Trophoblast cell (in vitro differentiated cells and primary cell): ENCODE results near the gene POLR2B.

Source experiments
- DNase-seq, 2 donors: peaks; one replicate each; pipeline ENCODE4 v3.0.0-alpha.2; 2016
- H2AFZ ChIP-seq: 2 replicates; pipeline ENCODE4 v1.6.1; 2013; ENCODE audit warnings: low read length, moderate library complexity, mild to moderate bottlenecking; ENCODE audit not compliant: insufficient read depth, poor library complexity
- H2AK5ac ChIP-seq: 2 replicates; pipeline ENCODE4 v1.6.1; 2013; ENCODE audit warnings: mild to moderate bottlenecking, low read length
- H2BK120ac ChIP-seq: 2 replicates; pipeline ENCODE4 v1.6.1; 2013; ENCODE audit warnings: low read length, mild to moderate bottlenecking, moderate library complexity; ENCODE audit not compliant: insufficient read depth, poor library complexity
- H2BK12ac ChIP-seq: 2 replicates; pipeline ENCODE4 v1.6.1; 2013; ENCODE audit warnings: mild to moderate bottlenecking, low read length, moderate library complexity
- H2BK5ac ChIP-seq: 2 replicates; pipeline ENCODE4 v1.6.1; 2013; ENCODE audit warnings: low read length, low read depth, moderate library complexity, mild to moderate bottlenecking; ENCODE audit not compliant: poor library complexity
- H3K14ac ChIP-seq: 2 replicates; pipeline ENCODE4 v1.6.1; 2013; ENCODE audit warnings: mild to moderate bottlenecking, low read length
- H3K18ac ChIP-seq: 2 replicates; pipeline ENCODE4 v1.6.1; 2013; ENCODE audit warnings: mild to moderate bottlenecking, low read length
- H3K23ac ChIP-seq: 2 replicates; pipeline ENCODE4 v1.6.1; 2013; ENCODE audit warnings: low read length
- H3K27ac ChIP-seq: 2 replicates; pipeline ENCODE4 v1.5.1; 2013; ENCODE audit warnings: low read depth, mild to moderate bottlenecking, inconsistent platforms, low read length, moderate library complexity
- H3K27me3 ChIP-seq: 2 replicates; pipeline ENCODE4 v1.6.1; 2013; ENCODE audit warnings: inconsistent platforms, mild to moderate bottlenecking, low read length, moderate library complexity; ENCODE audit not compliant: insufficient read depth
- H3K36me3 ChIP-seq, 2 experiments: 1 replicate in 1 of 2; 2 replicates in 1 of 2; pipeline ENCODE4 v1.6.1; 2013; ENCODE audit warnings: low read length in 2 of 2, mild to moderate bottlenecking in 2 of 2, moderate library complexity in 1 of 2; ENCODE audit not compliant: insufficient read depth in 2 of 2, control insufficient read depth in 1 of 2
- H3K4ac ChIP-seq: 2 replicates; pipeline ENCODE4 v1.6.1; 2013; ENCODE audit warnings: low read depth, mild to moderate bottlenecking, low read length, moderate library complexity
- H3K4me1 ChIP-seq, 2 experiments: 1 replicate in 1 of 2; 2 replicates in 1 of 2; pipeline ENCODE4 v1.6.1; 2013; ENCODE audit warnings: low read length in 2 of 2, mild to moderate bottlenecking in 2 of 2, moderate library complexity in 1 of 2; ENCODE audit not compliant: insufficient read depth in 2 of 2, control insufficient read depth in 1 of 2
- H3K4me2 ChIP-seq: 2 replicates; pipeline ENCODE4 v1.6.1; 2013; ENCODE audit warnings: inconsistent platforms, mild to moderate bottlenecking, low read length, moderate library complexity
- H3K4me3 ChIP-seq: 2 replicates; pipeline ENCODE4 v1.5.1; 2013; ENCODE audit warnings: mild to moderate bottlenecking, low read depth, low read length, inconsistent platforms
- H3K79me1 ChIP-seq: one replicate; pipeline ENCODE4 v1.6.1; 2013; ENCODE audit warnings: low read length
- H3K79me2 ChIP-seq: 2 replicates; pipeline ENCODE4 v1.6.1; 2013; ENCODE audit warnings: low read length, mild to moderate bottlenecking; ENCODE audit not compliant: control insufficient read depth, insufficient read depth, poor library complexity
- H3K9ac ChIP-seq: 2 replicates; pipeline ENCODE4 v1.6.1; 2013; ENCODE audit warnings: mild to moderate bottlenecking, low read length
- H3K9me3 ChIP-seq: 2 replicates; pipeline ENCODE4 v1.6.1; 2013; ENCODE audit warnings: low read depth, mild to moderate bottlenecking, control low read depth, inconsistent platforms, low read length; ENCODE audit not compliant: insufficient read depth
- H4K12ac ChIP-seq: 2 replicates; pipeline ENCODE4 v1.6.1; 2013; ENCODE audit warnings: low read depth, mild to moderate bottlenecking, low read length, moderate library complexity
- H4K8ac ChIP-seq: 2 replicates; pipeline ENCODE4 v1.6.1; 2013; ENCODE audit warnings: low read depth, mild to moderate bottlenecking, low read length, moderate library complexity
- H4K91ac ChIP-seq: one replicate; pipeline ENCODE4 v1.6.1; 2013; ENCODE audit warnings: low read depth, mild to moderate bottlenecking, low read length, moderate library complexity
- WGBS: extraction: QIAGEN DNeasy Blood & Tissue Kit; methylation state at CpG from one replicate; pipeline ENCODE4 v1.1.7; 2013; ENCODE audit warnings: missing lambda C conversion rate; ENCODE audit not compliant: insufficient read length, insufficient coverage; ENCODE audit errors: extremely low coverage; 5-methylcytosine and 5-hydroxymethylcytosine counted together

Gene POLR2B

GRCh38 chr4:57074744-57075143 lies 96.0 kb downstream of the POLR2B start:
- Histone ChIP-seq H2BK5ac (no peak overlapping the region), H4K8ac (no peak overlapping the region), H4K91ac (no peak overlapping the region), H3K9me3 (no peaks in the 10 kb centered on the region), H3K4me2 (no peak overlapping the region), H2BK120ac (no peak overlapping the region), H3K14ac (no peak overlapping the region), H3K4ac (no peak overlapping the region), H3K79me1 (peaks cover 21% of the 10 kb centered on the region), H3K4me1 (peaks cover 6 to 9% of the 10 kb centered on the region in 2 experiments), H2BK12ac (no peak overlapping the region), H3K9ac (no peak overlapping the region), H3K79me2 (peaks cover 2% of the 10 kb centered on the region), H3K18ac (no peak overlapping the region), H3K27ac (no peak overlapping the region), H3K36me3 (peaks cover 8 to 15% of the 10 kb centered on the region in 2 experiments), H2AFZ (no peak overlapping the region), H4K12ac (no peak overlapping the region), H3K27me3 (no peaks in the 10 kb centered on the region), H2AK5ac (no peak overlapping the region), H3K4me3 (no peak overlapping the region), H3K23ac (no peak overlapping the region)
- WGBS, result no CpG with 5 or more reads among the region's 4 CpGs
- no peak for DNase-seq

GRCh38 chr4:57075367-57075766 lies 96.7 kb downstream of the POLR2B start:
- no peak overlapping the region for H3K9ac ChIP-seq
- H4K91ac ChIP-seq, result no peak overlapping the region
- peaks cover 24% of the 10 kb centered on the region for H3K79me1 ChIP-seq
- no peaks in the 10 kb centered on the region for H3K9me3 ChIP-seq
- no peak overlapping the region for H2AFZ ChIP-seq
- H4K8ac ChIP-seq, result no peak overlapping the region
- H2BK5ac ChIP-seq, result no peak overlapping the region
- H4K12ac ChIP-seq, result no peak overlapping the region
- no peak overlapping the region for H2AK5ac ChIP-seq
- H3K27me3 ChIP-seq, result no peaks in the 10 kb centered on the region
- H3K36me3 ChIP-seq, result peaks cover 8 to 15% of the 10 kb centered on the region in 2 experiments
- no peak overlapping the region for H3K4ac ChIP-seq
- no peak overlapping the region for H3K23ac ChIP-seq
- H3K14ac ChIP-seq, result no peak overlapping the region
- no peak overlapping the region for H3K4me2 ChIP-seq
- H3K79me2 ChIP-seq, result peaks cover 4% of the 10 kb centered on the region
- H3K18ac ChIP-seq, result no peak overlapping the region
- no peak overlapping the region for H3K4me3 ChIP-seq
- no peak overlapping the region for H2BK12ac ChIP-seq
- H3K4me1 ChIP-seq, result peaks cover 9 to 12% of the 10 kb centered on the region in 2 experiments
- no peak overlapping the region for H3K27ac ChIP-seq
- DNase-seq, result no peak
- H2BK120ac ChIP-seq, result no peak overlapping the region

- no peak overlapping the region for H2BK5ac ChIP-seq
- no peak overlapping the region for H3K18ac ChIP-seq
- no peak overlapping the region for H3K4me3 ChIP-seq
- no peaks in the 10 kb centered on the region for H3K27me3 ChIP-seq
- H2BK120ac ChIP-seq, result no peak overlapping the region
- H3K79me2 ChIP-seq, result peaks cover 6% of the 10 kb centered on the region
- peaks cover 15 to 17% of the 10 kb centered on the region in 2 experiments for H3K4me1 ChIP-seq
- H3K27ac ChIP-seq, result no peak overlapping the region
- H2AFZ ChIP-seq, result no peak overlapping the region
- peak overlapping the region; percentile 70 for H4K91ac ChIP-seq
- H4K8ac ChIP-seq, result no peak overlapping the region
- WGBS, result no CpG with 5 or more reads among the region's 4 CpGs
- no peak overlapping the region for H3K4ac ChIP-seq
- H3K9me3 ChIP-seq, result no peaks in the 10 kb centered on the region
- no peak overlapping the region for H4K12ac ChIP-seq
- H3K36me3 ChIP-seq, result peaks cover 8 to 15% of the 10 kb centered on the region in 2 experiments
- H3K79me1 ChIP-seq, result peaks cover 32% of the 10 kb centered on the region
- no peak overlapping the region for H3K23ac ChIP-seq
- H2AK5ac ChIP-seq, result no peak overlapping the region
- DNase-seq, result no peak
- H3K14ac ChIP-seq, result no peak overlapping the region
- no peak overlapping the region for H3K9ac ChIP-seq
- no peak overlapping the region for H2BK12ac ChIP-seq
- H3K4me2 ChIP-seq, result no peak overlapping the region
Observed at GRCh38 chr4:57076646-57077045, 98.0 kb downstream of the POLR2B start.

GRCh38 chr4:57077550-57078343 lies 99.1 kb downstream of the POLR2B start:
- Histone ChIP-seq H4K12ac (no peak overlapping the region), H3K36me3 (peaks cover 4 to 11% of the 10 kb centered on the region in 2 experiments), H3K27ac (peak overlapping the region; percentile 91), H4K91ac (peak overlapping the region; percentile 98), H3K4me3 (no peak overlapping the region), H3K27me3 (no peaks in the 10 kb centered on the region), H3K14ac (peak overlapping the region; percentile 68), H4K8ac (peak overlapping the region; percentile 75), H3K4me1 (peaks cover 17 to 22% of the 10 kb centered on the region in 2 experiments), H3K79me2 (peaks cover 6% of the 10 kb centered on the region), H3K4ac (peak overlapping the region; percentile 65), H2AK5ac (peak overlapping the region; percentile 86), H3K23ac (no peak overlapping the region), H2BK5ac (peak overlapping the region; percentile 77), H3K9ac (no peak overlapping the region), H3K9me3 (no peaks in the 10 kb centered on the region), H3K18ac (peak overlapping the region; percentile 33), H2AFZ (peak overlapping the region; percentile 19), H3K4me2 (no peak overlapping the region), H2BK120ac (peak overlapping the region; percentile 52), H2BK12ac (peak overlapping the region; percentile 90), H3K79me1 (peaks cover 37% of the 10 kb centered on the region)
- DNase-seq, result peak; percentile 70 to 93
- no CpG with 5 or more reads among the region's 14 CpGs for WGBS
